IPS-18c (cell line): Measurements from ENCODE around the gene NRSN2.
"Not testable (repeated sequence)": the region's sequence is repeated elsewhere in the genome, so short reads cannot be mapped to it uniquely, and the experiment has no call there.

Experiments
- H3K4me3 ChIP-seq: 2 replicates; pipeline ENCODE4 v1.7.0; 2013; ENCODE audit warnings: low read depth, mild to moderate bottlenecking, low read length, moderate library complexity; ENCODE audit not compliant: insufficient read depth
- H3K9me3 ChIP-seq: one replicate; pipeline ENCODE4 v1.6.1; 2013; ENCODE audit warnings: mild to moderate bottlenecking, low read length, moderate library complexity; ENCODE audit not compliant: control insufficient read depth, insufficient read depth

NRSN2 gene

GRCh38 chr20:316316-317068 lies 30.4 kb upstream of the NRSN2 start:
- H3K9me3 ChIP-seq, result no peaks in the 10 kb centered on the region
- H3K4me3 ChIP-seq, result no peak overlapping the region

- H3K9me3 ChIP-seq, result no peaks in the 10 kb centered on the region
- H3K4me3 ChIP-seq, result peak overlapping the region; percentile 68
Observed at GRCh38 chr20:324177-325044, 22.5 kb upstream of the NRSN2 start.

GRCh38 chr20:325045-325888 lies 21.6 kb upstream of the NRSN2 start, which contains the start of gene SOX12:
Gene SOX12, plus strand, starts transcription at chr20:325552. Its CDS starts 373 bp downstream, at chr20:325925.
- Histone ChIP-seq H3K9me3 (no peaks in the 10 kb centered on the region), H3K4me3 (peak within 1 kb of the TSS; percentile 99)

- Histone ChIP-seq H3K9me3 (no peaks in the 10 kb centered on the region), H3K4me3 (peak overlapping the region; percentile 99)
Observed at GRCh38 chr20:325889-326644, 20.8 kb upstream of the NRSN2 start.

- Histone ChIP-seq H3K4me3 (peak overlapping the region; percentile 99), H3K9me3 (no peaks in the 10 kb centered on the region)
Observed at GRCh38 chr20:326645-327185, 20.2 kb upstream of the NRSN2 start.

- Histone ChIP-seq H3K4me3 (peak overlapping the region; percentile 99), H3K9me3 (no peaks in the 10 kb centered on the region)
Observed at GRCh38 chr20:327186-328026, 19.5 kb upstream of the NRSN2 start.

GRCh38 chr20:328027-328974 lies 18.6 kb upstream of the NRSN2 start:
- Histone ChIP-seq H3K9me3 (no peaks in the 10 kb centered on the region), H3K4me3 (peak overlapping the region; percentile 99)

GRCh38 chr20:328975-329695 lies 17.8 kb upstream of the NRSN2 start:
- Histone ChIP-seq H3K9me3 (no peaks in the 10 kb centered on the region), H3K4me3 (no peak overlapping the region)

- no peaks in the 10 kb centered on the region for H3K9me3 ChIP-seq
- H3K4me3 ChIP-seq, result no peak overlapping the region
Observed at GRCh38 chr20:329851-330232, 17.1 kb upstream of the NRSN2 start.

GRCh38 chr20:330233-331149 lies 16.4 kb upstream of the NRSN2 start:
- Histone ChIP-seq H3K9me3 (no peaks in the 10 kb centered on the region), H3K4me3 (no peak overlapping the region)

- no peaks in the 10 kb centered on the region for H3K9me3 ChIP-seq
- no peak overlapping the region for H3K4me3 ChIP-seq
Observed at GRCh38 chr20:334578-334977, 12.3 kb upstream of the NRSN2 start.

- not testable (repeated sequence) for H3K9me3 ChIP-seq, H3K4me3 ChIP-seq
Observed at GRCh38 chr20:336040-336439, 10.9 kb upstream of the NRSN2 start.

GRCh38 chr20:341682-342081 lies 5.2 kb upstream of the NRSN2 start:
- H3K9me3 ChIP-seq, result no peaks in the 10 kb centered on the region

More at GRCh38 chr20:341682-342081, 5.2 kb upstream of the NRSN2 start:
- no peak overlapping the region for H3K4me3 ChIP-seq
